Measurements from ENCODE around the gene OBSCN.

DNA sequence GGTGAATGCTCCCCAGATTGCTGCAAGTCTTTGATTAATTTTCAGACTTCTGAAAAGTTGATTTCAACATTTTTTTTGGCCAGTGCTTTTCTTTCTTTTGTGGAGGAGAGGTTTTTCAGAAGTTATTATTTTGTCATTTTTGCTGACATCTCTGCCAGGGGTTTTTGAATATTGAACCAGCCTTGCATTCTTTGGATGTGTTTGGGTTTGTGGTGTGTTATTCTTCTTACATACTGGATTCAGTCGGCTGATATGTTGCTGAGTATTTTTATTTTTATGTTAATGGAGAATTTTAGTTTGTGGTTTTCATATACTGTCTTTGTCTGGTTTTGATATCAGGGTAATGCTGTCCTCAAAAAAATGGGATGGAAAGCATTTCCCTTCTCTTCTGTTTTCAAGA is 25.3 kb downstream of the OBSCN start:
- TF ChIP-seq, protein P1, sequence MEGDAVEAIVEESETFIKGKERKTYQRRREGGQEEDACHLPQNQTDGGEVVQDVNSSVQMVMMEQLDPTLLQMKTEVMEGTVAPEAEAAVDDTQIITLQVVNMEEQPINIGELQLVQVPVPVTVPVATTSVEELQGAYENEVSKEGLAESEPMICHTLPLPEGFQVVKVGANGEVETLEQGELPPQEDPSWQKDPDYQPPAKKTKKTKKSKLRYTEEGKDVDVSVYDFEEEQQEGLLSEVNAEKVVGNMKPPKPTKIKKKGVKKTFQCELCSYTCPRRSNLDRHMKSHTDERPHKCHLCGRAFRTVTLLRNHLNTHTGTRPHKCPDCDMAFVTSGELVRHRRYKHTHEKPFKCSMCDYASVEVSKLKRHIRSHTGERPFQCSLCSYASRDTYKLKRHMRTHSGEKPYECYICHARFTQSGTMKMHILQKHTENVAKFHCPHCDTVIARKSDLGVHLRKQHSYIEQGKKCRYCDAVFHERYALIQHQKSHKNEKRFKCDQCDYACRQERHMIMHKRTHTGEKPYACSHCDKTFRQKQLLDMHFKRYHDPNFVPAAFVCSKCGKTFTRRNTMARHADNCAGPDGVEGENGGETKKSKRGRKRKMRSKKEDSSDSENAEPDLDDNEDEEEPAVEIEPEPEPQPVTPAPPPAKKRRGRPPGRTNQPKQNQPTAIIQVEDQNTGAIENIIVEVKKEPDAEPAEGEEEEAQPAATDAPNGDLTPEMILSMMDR (IDR thresholded peaks at IDR 0.05) = no peak
- TF ChIP-seq ZFX (IDR thresholded peaks at IDR 0.05; ENCODE audit: borderline replicate concordance) = no peak

Measured in 22Rv1 (cell line).